HG02759 (cell line): ENCODE measurements around the gene C11orf71.

ENCODE experiments used
- ATAC-seq: cut with Tn5 transposase; IDR thresholded peaks from one replicate; pipeline ENCODE4 v1.9.1; 2021; ENCODE audit warnings: mild to moderate bottlenecking, moderate library complexity; ENCODE audit not compliant: unreplicated experiment

C11orf71 gene

DNA sequence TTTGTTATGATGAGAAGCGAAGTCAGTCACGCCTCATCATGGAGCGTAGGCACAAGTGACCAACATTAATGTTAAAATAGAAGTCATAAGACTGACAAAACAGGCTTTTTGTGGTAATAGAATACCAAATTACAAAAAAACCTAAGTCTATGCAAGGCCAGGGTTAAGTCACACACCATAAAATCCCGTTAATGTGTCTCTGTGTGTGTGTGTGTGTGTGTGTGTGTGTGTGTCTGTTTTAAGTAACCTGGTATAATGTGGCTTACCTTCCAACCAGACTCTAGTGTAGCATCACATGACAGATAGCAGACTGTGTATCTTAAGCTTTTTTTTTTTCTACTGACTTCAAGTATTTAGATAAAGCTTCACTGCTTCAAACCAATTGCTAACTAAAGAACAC, 38.0 kb downstream of the C11orf71 start:
- no peak for ATAC-seq

DNA sequence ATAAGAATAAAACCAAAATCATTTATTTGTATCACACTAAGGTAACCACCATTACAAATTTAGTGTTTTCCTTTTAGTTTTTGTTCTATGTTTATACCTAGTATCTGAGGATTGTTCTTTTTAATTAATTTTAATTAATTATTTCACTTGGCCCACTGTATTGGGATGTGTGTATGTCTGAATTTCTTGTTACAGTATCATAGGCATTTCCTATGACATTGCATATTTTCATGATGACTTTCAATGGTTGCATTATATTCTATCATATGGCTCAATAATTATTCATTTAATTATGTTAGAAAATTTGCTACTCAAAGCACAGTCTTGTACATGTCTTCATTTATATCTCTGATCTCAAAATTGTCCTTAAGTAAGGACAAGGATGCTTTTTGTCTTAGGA, 41.0 kb downstream of the C11orf71 start:
- ATAC-seq, result no peak

DNA sequence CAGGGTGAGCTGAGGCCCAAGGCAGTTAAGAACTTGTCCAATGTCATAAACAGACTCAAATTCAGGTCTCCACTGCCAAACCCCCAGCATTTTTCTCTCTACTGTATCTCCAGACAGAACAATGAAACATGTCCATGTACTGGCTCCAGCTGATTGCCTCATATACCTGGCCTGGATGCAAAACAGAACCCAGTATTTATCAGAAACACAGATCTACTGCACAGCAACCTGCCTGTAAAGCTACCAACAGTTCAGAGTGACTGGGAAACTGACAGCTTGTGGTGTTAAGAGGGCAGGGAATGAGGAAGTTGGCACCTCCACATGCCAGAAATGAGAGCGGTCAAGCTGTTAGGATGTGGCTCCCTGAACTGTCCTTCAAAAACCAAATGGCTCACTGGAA, 41.6 kb downstream of the C11orf71 start:
- no peak for ATAC-seq

DNA sequence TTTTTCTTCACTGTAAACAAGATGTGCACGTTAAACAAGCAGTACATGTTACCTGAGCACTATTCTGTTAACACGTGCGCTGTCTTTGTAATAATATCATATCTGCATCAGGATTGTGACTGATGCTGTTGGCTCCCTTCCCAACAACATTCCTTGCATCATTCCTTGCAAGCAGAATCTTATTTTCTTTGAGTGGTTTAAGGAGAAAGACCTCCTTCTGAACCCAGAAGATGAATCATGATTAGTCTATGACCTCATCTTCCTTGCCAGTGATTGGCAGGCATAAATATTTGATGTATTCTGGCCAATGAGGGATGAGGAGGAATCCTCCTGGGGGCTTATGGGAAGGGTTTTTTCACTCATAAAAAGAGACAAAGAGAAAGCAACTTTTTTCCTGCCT, 46.2 kb downstream of the C11orf71 start:
- no peak for ATAC-seq

DNA sequence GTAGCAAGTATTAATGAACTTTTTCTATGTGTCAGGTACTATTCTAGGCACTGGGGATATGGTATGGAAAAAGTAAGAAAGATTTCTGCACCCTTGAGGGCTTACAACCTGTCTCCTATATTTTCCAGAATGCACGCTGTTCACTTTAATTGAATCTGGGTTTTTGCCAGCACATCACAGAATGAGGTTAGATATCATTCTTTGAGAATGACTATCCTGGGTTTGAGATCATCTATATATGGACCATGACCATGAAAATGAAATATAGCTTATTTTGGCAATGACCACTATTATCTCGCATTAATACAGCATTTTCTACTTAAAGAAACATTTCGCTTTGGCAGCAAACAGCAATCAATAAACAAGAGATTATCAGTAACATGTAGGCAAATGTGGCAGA, 46.9 kb downstream of the C11orf71 start:
- ATAC-seq, result no peak

DNA sequence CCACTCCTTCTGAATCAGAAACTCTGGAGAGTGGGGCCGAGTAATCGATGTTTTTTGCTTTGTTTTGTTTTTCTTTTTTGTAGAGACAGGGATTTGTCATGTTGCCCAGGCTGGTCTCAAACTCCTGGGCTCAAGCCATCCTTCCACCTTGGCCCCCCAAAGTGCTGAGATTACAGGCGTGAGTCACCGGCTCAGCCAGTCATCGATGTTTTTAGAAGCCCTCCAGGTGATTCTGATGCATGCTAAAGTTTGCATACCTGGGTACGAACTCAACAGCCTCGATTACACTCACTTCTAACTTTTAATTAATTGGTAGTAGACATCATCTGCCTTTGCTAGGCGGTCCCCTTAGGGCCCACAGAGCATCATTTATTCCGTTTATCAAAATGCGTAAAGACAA, 50.3 kb downstream of the C11orf71 start:
- ATAC-seq, result no peak
